ENCODE results near the gene IQSEC1. TPM values are rescaled to one million over a fixed set of nuclear protein-coding genes. Genes with fewer than 3 reads are reported as not detected.
A peak's percentile ranks its signal among the peaks of the same experiment; 100 is the strongest.

IQSEC1 gene
- total RNA-seq, 2 donors from 2014 or later, result 57.5 to 63.9 TPM

- Histone ChIP-seq H3K4me3 (no peak overlapping the region), H3K36me3 (peaks cover 16% of the 10 kb centered on the region), H3K27ac (peak overlapping the region in 1 of 2 donors; percentile 53), H3K4me1 (peaks cover 0 to 88% of the 10 kb centered on the region in 2 donors), H3K9me3 (no peaks in the 10 kb centered on the region), H3K27me3 (no peaks in the 10 kb centered on the region)
- TF ChIP-seq, protein P1, sequence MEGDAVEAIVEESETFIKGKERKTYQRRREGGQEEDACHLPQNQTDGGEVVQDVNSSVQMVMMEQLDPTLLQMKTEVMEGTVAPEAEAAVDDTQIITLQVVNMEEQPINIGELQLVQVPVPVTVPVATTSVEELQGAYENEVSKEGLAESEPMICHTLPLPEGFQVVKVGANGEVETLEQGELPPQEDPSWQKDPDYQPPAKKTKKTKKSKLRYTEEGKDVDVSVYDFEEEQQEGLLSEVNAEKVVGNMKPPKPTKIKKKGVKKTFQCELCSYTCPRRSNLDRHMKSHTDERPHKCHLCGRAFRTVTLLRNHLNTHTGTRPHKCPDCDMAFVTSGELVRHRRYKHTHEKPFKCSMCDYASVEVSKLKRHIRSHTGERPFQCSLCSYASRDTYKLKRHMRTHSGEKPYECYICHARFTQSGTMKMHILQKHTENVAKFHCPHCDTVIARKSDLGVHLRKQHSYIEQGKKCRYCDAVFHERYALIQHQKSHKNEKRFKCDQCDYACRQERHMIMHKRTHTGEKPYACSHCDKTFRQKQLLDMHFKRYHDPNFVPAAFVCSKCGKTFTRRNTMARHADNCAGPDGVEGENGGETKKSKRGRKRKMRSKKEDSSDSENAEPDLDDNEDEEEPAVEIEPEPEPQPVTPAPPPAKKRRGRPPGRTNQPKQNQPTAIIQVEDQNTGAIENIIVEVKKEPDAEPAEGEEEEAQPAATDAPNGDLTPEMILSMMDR (IDR thresholded peaks at IDR 0.05), result no peak
- no peak for DNase-seq (ENCODE audit: low spot score)
Measured at GRCh38 chr3:12944413-12944812, 128.8 kb downstream of the IQSEC1 start.

GRCh38 chr3:12943124-12944021, 129.9 kb downstream of the IQSEC1 start:
- no peaks in the 10 kb centered on the region for H3K9me3 ChIP-seq
- TF ChIP-seq, protein P1 (IDR thresholded peaks at IDR 0.05), result no peak
- H3K36me3 ChIP-seq, result peaks cover 16% of the 10 kb centered on the region
- H3K4me3 ChIP-seq, result no peak overlapping the region
- H3K4me1 ChIP-seq, result peaks cover 0 to 88% of the 10 kb centered on the region in 2 donors
- no peaks in the 10 kb centered on the region for H3K27me3 ChIP-seq
- peak overlapping the region in 1 of 2 donors; percentile 53 for H3K27ac ChIP-seq
- DNase-seq (ENCODE audit: low spot score), result no peak

- peaks cover 19% of the 10 kb centered on the region for H3K36me3 ChIP-seq
- peaks cover 0 to 83% of the 10 kb centered on the region in 2 donors for H3K4me1 ChIP-seq
- DNase-seq (ENCODE audit: low spot score), result no peak
Measured at GRCh38 chr3:12941495-12942023, 131.7 kb downstream of the IQSEC1 start.

DNA sequence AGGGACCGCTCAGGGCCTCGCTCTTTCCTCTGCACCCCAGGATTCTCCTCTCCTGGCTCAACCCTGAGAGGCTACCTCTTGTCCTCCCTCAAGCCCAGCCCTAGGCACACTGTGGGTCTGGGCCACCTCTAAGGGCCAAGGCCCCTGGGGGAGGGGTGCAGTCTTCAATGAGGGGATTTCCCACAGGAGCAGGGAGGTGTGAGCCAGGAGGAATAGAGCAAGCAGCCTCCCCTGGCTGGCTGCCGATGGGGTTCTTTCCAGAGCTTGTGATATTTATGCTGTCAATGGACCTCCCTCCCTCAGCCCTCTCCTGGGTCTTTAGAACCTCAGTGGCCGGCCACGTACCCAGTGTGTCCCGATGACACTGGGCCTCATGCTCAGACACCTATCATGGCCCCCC, 132.4 kb downstream of the IQSEC1 start:
- TF ChIP-seq, protein P1 (IDR thresholded peaks at IDR 0.05), result no peak
- Histone ChIP-seq H3K27ac (no peak overlapping the region), H3K4me1 (peaks cover 0 to 77% of the 10 kb centered on the region in 2 donors), H3K36me3 (peaks cover 26% of the 10 kb centered on the region), H3K27me3 (no peaks in the 10 kb centered on the region), H3K9me3 (no peaks in the 10 kb centered on the region), H3K4me3 (no peak overlapping the region)
- DNase-seq (ENCODE audit: low spot score), result no peak

More at GRCh38 chr3:12941495-12942023, 131.7 kb downstream of the IQSEC1 start:
- no peaks in the 10 kb centered on the region for H3K27me3 ChIP-seq
- H3K27ac ChIP-seq, result no peak overlapping the region
- H3K4me3 ChIP-seq, result no peak overlapping the region
- H3K9me3 ChIP-seq, result no peaks in the 10 kb centered on the region
- TF ChIP-seq, protein P1 (IDR thresholded peaks at IDR 0.05), result no peak

- Histone ChIP-seq H3K27ac (peak overlapping the region in 1 of 2 donors; percentile 58), H3K27me3 (no peaks in the 10 kb centered on the region), H3K4me1 (peaks cover 0 to 77% of the 10 kb centered on the region in 2 donors), H3K9me3 (no peaks in the 10 kb centered on the region), H3K36me3 (peaks cover 38% of the 10 kb centered on the region), H3K4me3 (no peak overlapping the region)
- TF ChIP-seq, protein P1 (IDR thresholded peaks at IDR 0.05), result no peak
- no peak for DNase-seq (ENCODE audit: low spot score)
Measured at GRCh38 chr3:12939137-12939536, 134.1 kb downstream of the IQSEC1 start.
